Inflammatory macrophage treated with lipopolysaccharide for 1 hour (primary cell): ENCODE data around the gene SYT1.
"Not testable (repeated sequence)": the region's sequence is repeated elsewhere in the genome, so short reads cannot be mapped to it uniquely, and the experiment has no call there.

Experiments used
- DNase-seq, 2 donors: peaks; one replicate each; pipeline ENCODE4 v3.0.0-alpha.2; 2020 to 2022

SYT1 gene

DNA sequence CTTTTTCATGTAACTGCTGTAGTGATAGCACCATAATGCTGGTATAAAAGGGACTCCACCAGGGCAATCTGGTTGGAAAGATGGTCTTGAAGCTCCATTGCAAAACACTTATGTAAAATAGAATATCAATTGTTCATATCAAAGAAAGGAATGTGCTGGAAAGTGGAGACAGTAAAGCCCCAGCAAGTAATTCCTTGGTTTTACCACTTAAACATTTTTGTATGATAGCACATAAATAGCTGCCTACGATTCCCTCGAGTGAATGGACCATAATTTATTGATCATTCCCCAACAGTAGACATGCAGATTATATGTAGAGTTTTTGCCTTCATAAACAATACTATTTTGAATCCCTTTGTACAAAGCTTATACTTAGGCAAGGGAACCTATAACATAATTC is 550.7 kb downstream of the SYT1 start:
- no peak for DNase-seq

GRCh38 chr12:79415746-79416435 is 551.3 kb downstream of the SYT1 start:
- no peak for DNase-seq

- no peak for DNase-seq
Observed at GRCh38 chr12:79420146-79420618, 555.6 kb downstream of the SYT1 start.

- no peak for DNase-seq
Observed at GRCh38 chr12:79421236-79421740, 556.7 kb downstream of the SYT1 start.

GRCh38 chr12:79422060-79422812 is 557.7 kb downstream of the SYT1 start:
- no peak for DNase-seq

DNA sequence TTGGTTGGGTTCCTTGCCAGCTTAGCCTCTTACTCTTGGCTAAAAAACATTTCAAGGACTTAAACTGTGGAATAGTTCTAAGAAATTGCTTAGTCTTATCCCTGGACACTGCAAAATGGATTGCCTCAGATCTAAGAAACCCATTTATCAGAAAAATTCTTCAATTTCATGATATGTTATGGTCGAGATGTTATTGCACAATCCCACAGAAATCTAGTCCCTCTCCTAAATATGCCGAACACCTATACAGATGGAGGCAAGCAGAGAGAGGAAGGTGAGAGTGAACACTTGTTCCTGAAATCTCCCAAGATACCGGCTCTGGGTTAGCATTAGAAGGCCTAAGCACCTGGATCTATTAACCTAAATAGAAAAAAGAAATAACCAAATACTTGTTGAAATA is 559.0 kb downstream of the SYT1 start:
- DNase-seq, result no peak

DNA sequence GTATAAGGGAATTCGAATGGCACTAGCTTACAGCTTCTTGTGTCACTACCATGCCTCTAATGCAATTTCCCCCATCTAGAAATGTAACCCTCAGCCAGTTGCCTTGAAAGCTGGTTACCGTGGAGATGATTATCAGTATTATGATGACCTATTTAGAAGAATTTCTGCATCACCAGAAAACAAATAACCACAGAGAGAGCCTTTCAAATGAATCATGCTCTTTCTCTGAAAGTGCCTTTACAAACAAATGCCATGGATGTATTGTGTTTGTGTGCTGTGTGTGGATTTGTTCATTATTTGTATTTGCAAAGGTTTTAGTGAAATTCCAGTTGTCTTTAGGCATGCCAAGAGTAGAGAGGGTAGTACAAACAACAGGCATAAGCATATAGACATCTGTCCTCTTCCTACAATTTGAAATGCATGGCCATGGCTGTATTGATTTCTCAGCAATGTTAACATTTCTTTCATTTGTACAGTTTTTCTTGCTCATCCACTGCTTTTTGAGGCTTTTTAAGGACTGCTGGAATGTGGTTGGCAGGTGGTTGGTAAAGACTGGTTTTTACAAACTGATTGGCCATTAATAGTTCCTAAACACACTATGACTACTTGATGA is 559.6 kb downstream of the SYT1 start:
- DNase-seq, result no peak

DNA sequence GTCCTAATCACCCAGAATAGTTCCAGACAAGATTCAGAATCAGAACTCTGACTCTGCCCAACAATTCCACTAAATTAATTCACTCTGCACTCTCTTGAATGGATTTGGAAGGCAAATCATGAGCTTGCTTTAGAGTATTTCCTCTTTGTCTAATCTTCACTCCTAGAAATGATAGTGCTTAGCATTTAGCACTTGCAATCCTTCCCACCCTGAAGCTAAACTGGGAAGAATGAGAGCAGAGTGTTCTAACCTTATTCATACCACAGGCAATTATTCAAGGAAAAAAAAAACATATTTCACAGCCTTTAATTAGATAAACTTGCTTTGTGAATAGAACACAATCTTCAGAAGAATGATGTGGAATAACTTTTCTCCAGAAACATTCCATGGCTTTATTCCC is 561.5 kb downstream of the SYT1 start:
- no peak for DNase-seq

- DNase-seq, result not testable (repeated sequence)
Observed at GRCh38 chr12:79426744-79427143, 562.2 kb downstream of the SYT1 start.

GRCh38 chr12:79433465-79434072 is 569.0 kb downstream of the SYT1 start:
- no peak for DNase-seq

DNA sequence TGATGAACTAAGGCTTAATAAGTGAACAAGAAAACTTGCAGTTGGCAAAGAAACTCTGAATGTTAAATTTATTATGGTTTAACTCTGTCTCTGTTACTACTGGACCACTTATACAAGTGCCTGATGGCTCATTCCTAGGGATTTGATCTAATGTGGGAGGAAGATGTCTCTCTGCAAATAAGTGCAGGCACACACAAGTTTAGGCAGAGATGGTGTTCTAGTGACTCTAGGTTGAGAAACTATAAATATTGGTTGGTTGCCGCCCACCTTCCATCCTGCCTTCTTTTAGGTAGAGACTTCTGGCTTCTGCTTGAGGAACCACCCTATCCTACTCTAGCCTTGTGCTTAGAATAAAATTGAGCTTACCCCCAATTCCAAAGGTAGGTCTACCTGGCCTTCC is 570.0 kb downstream of the SYT1 start:
- no peak for DNase-seq

- no peak for DNase-seq
Observed at GRCh38 chr12:79435742-79436141, 571.2 kb downstream of the SYT1 start.

DNA sequence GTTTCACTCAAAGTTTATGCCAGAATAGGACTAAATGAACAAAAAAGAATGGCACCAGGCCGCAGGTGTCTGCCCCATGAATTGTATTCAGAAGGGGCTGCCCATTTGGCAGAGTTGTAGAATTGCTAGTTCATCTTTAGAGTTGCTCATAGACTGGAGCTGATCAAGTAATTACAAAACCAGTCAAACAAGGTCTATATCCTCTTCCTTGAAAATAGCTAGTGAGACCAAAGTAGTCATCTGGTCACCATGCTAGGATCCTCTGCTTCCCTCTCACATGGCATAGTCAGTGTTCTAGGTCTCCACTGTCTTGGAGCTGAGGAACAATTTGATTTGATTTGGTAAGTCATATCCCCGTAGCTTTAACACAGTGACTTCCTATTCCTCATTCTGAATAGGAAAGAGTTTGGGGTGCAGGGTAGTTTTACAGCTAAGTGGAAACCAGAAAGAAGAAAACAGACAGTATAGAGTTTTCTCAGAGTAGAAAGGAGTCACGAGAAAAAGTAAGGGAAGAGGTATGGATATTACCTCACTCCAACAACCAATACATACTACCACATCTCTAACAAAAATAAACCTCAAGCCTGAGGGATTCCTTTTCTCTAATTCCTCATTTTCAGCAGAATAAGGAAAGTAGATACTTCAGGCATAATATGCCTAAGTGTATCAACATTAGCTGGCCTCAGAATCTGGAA is 574.1 kb downstream of the SYT1 start:
- DNase-seq, result no peak

- DNase-seq, result no peak
Observed at GRCh38 chr12:79439175-79439825, 574.7 kb downstream of the SYT1 start.

GRCh38 chr12:79441534-79441933 is 577.0 kb downstream of the SYT1 start:
- DNase-seq, result no peak

GRCh38 chr12:79442396-79442795 is 577.8 kb downstream of the SYT1 start:
- DNase-seq, result no peak

DNA sequence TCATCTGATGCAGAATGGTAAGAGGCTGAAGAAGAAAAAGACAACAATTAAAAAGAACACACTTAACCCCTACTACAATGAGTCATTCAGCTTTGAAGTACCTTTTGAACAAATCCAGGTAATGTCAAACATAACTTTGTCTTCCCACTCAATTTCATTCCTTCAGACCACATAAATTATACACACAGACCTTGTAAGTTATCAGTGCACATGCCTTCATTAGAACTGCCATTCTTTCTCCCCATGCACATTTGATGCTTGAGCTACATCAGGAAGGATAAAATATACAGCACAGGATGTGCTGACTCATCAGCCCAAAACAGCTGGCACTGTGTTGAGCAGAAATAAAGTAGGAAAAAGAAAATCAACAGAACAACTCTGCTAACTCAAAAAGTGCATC is 579.5 kb downstream of the SYT1 start:
- no peak for DNase-seq

DNA sequence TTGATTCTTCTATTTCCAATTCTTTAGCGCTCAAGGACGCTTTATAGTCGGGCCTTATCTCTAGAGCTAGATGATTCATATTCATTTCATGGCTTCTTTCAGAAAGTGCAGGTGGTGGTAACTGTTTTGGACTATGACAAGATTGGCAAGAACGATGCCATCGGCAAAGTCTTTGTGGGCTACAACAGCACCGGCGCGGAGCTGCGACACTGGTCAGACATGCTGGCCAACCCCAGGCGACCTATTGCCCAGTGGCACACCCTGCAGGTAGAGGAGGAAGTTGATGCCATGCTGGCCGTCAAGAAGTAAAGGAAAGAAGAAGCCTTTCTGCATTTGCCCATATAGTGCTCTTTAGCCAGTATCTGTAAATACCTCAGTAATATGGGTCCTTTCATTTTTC is 584.2 kb downstream of the SYT1 start:
- no peak for DNase-seq

GRCh38 chr12:79451365-79451764 is 586.8 kb downstream of the SYT1 start:
- DNase-seq, result no peak

DNA sequence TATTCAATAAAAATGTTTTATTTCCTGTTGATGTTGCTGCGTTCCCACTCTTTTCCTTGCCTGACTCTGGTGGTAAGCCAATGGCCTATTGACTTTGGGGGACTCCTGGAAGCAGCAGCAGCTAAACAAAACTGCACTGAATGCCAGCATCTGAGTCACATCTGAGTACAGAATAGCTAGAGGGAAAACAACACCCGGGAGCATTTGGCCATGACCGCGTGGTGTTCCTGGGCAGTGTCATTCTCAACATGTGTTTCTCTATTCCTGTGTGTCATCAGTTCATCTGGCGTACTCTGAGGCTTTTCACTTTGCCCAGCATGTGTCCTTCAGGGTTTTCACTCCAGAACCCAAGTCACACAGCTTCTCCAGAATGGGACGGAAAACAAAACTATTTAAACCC is 587.4 kb downstream of the SYT1 start:
- no peak for DNase-seq

DNA sequence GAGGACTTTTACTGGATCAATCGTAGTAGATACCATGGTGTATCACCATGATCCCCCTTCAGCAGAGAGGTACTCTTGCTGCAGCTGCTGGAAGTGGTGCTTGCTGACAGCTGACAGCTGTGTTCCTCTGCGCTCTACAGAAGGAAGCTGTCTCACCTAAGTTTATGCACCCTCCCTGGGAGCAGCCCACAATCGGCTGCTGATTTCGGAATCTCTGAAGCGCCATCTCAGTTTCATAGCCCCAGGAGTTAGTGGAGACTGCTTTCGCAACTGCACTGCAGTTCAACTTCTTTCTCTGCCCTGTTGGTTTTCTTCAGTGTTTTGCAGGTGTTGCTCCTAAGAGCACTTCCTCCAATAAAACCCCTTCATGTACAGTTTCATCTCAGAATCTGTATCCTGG is 588.3 kb downstream of the SYT1 start:
- no peak for DNase-seq

- no peak for DNase-seq
Observed at GRCh38 chr12:79453820-79454219, 589.2 kb downstream of the SYT1 start.
